GM19397 (cell line): ENCODE results near the gene MLH3.
"Not testable (repeated sequence)": the region's sequence is repeated elsewhere in the genome, so short reads cannot be mapped to it uniquely, and the experiment has no call there.

Source experiments
- ATAC-seq: cut with Tn5 transposase; IDR thresholded peaks from one replicate; pipeline ENCODE4 v1.9.1; 2021; ENCODE audit warnings: mild to moderate bottlenecking, moderate library complexity; ENCODE audit not compliant: unreplicated experiment

The MLH3 gene

DNA sequence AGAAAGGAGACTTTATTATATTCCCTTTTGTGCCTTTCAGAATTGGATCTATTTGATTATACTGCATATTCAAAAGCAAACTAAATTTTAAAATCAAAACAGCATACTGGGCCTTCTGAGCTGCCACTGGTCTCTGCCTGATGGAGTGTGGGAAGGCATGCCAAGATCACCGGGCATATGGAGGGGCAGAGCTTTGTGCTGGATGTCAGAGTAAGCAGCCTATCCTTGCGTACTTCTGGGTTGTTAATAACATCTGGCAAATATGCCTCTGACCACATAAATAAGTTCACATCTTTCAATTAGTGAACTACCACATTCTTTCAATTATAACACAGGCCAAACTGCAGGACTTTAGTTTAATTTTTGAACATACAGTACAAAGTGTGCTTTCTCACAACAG lies 18.3 kb downstream of the MLH3 start:
- ATAC-seq: no peak

DNA sequence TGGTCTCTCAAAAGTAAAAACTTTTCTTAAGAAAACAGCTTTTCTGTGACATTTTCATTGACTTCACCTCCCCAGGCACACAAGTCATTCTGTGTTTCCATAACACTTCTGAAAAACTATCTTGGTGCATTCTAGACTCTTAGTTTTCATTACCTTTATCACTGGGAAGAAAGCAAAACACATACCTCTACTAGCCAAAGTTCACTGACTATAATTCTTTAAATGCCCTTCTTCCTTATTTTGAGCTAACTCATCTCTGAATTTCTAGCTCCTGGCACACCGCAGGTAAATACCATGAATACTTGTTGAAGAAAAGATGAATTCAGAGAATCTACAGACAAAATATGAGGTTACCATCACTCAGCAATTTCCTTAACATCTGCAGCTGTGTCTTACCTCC lies 21.1 kb downstream of the MLH3 start:
- ATAC-seq: no peak

GRCh38 chr14:75025876-75026275 lies 25.4 kb downstream of the MLH3 start:
- no peak for ATAC-seq

DNA sequence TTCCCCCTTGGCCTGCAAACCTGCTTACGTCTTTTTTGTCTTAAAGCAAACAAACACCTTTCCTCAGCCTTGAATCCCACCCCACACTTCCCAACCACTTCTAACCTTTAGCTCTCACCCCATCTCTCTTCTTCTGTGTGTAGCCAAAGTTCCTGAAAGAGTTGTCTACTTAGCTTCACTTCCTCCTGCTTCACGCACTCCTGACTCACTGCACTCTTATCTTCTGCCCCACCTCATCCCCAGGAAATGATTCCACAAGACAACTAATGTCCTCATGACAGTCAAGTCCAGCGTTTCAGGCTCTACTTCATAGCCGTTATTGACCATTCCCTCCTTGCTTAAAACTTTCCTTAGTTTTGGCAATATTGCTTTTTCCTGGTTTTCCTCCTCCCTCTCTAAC lies 26.2 kb downstream of the MLH3 start:
- no peak for ATAC-seq

- ATAC-seq: no peak
Observed at GRCh38 chr14:75023108-75023507, 28.2 kb downstream of the MLH3 start.

- no peak for ATAC-seq
Observed at GRCh38 chr14:75022655-75023054, 28.6 kb downstream of the MLH3 start.

DNA sequence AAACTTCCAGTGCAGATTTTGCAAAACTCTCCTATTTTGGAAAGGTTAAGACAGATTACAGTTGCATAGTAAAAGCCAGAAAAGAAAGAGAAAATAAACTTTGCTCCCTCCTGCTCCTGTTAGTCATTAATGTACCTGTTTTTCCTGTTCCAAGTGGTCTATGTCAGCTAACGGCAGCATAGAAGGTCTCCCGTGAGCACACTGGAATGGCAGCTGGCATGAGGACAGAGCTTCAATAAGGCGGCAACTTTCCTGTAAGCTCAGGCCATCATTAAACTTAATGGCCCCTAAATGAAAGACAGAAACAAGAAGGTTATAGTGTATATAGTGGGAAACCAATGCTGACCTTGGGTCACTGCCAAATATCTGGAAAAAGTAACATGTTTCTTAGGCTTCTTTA lies 32.6 kb downstream of the MLH3 start:
- no peak for ATAC-seq

- no peak for ATAC-seq
Observed at GRCh38 chr14:75016815-75017214, 34.5 kb downstream of the MLH3 start.

DNA sequence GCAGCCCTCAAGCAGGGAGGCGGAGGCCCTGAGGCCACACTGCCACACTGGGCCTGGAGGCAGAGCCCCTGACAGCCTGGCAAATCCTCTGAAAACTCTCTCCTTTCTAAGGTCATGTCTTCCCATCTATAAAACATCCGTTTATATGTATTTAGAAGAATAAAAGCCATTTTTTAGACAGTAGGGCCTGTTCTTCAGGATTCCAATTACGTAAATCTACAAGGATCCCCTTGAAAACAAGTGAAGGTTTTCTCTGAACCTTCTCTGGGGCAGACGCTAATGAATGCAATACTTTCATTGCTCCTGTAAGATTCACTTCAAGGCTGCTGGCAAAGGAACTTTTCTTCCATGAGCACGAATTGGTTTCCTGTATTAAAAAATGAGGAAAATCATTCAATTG lies 35.8 kb downstream of the MLH3 start:
- no peak for ATAC-seq

- ATAC-seq: no peak
Observed at GRCh38 chr14:75013290-75013689, 38.0 kb downstream of the MLH3 start.

GRCh38 chr14:75011356-75011994 lies 39.8 kb downstream of the MLH3 start:
- no peak for ATAC-seq

GRCh38 chr14:75010472-75011093 lies 40.7 kb downstream of the MLH3 start:
- no peak for ATAC-seq

DNA sequence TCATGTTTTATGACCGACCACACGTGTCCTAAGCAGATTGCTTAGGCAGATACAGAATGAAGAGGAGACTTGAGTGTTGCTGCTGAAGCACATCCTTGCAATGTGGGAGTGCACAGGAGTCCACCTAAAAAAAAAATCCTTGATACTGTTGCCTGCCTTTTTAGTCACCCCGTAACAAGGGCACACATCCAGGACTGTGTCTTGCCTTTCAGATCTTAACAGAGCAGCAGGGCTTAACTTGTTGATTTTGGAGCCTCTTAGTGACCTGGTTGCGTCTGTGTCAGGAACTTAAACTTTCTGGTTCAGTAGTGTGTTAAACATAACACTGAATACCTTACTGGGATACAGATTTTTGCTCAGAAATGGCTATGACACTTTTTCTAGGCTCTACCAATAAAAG lies 42.1 kb downstream of the MLH3 start:
- no peak for ATAC-seq

DNA sequence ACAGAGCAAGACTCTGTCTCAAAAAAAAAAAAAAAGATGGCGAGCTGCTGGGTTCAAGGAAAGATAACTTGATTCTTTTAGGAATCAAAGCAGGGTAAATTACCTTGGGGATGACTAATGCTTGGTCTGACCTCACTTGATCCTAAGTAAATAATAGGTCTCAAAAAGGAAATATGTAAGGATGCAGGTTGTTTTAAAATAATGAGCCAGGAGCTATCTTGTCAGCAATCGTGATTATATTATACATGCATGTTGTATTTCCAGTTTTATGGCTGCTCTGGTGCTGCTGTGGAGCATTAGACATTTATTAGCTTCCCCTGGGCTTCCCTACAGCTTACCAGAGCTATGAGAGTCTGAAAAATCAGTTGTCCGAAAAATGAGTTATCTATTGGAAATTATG lies 45.9 kb downstream of the MLH3 start:
- ATAC-seq: no peak

DNA sequence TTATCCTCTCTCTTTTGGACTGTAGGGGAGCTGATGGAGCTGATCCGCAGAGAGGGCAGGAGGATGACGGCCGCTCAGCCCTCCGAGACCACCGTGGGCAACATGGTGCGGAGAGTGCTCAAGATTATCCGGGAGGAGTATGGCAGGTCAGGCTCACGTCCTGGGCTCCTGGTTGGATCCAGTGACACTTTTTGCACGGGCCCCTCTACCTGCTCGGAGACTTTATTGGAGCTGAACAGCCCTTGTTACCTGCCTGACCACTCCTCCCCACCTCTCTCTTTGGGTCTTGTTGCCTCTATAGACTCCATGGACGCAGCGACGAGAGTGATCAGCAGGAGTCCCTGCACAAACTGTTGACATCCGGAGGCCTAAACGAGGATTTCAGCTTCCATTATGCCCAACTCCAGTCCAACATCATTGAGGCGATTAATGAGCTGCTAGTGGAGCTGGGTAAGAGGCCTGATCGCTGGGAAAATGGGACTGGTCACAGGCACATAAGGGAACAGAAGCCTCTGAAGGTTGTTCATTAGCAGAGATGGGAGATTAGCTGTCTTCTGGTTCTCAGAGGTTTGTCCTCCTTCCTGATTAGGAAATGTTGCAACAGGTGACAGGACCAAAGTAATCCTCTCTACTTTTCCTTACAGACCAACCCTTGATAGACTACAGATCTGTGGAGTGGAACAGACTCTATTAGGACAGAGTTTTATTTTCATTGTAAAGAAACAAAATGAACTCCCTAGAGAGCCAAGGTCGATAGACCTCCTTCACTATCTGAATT lies 47.8 kb downstream of the MLH3 start:
- ATAC-seq: peak; percentile 7

DNA sequence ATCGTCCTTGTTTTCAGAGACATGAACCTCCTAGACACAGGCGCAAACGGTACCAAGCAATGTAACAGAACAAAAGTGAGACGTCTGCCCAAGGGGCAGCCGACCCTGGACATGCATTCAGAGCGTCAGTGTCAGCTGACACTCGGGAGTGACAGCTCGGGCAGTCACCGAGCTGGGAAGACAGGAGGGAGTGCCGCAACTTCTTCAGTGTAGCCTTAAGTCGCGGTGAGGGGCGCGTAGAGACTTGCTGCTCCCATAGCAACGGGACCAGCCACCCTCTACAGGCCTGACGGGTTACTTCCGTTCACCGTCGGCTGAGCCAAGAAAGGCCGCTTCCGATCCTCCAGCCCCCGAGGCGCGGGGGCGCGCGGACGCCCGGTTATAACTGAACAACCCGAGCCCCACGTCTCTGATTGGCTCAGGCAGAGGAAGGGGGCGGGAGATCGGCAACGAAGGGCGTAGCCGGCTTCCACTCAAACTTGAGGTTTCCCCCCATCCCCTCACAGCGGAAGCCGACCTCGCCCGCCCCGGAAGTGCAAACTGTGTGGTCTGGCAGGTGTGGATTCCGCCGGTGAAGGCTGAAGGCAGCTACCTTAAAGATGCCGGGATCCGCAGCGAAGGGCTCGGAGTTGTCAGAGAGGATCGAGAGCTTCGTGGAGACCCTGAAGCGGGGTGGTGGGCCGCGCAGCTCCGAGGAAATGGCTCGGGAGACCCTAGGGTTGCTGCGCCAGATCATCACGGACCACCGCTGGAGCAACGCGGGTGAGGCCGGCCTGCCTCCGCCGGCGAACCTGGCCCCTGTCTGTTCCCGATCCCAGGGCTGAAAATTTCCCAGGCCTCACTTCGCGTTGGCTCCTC lies 48.6 kb downstream of the MLH3 start, which contains the start of gene EIF2B2:
TSS of gene EIF2B2 (plus strand) at position 530 of the 858 bp plus-strand sequence. CDS start at position 600, 70 bp downstream.
- ATAC-seq: peak; percentile 96

- no peak for ATAC-seq
Observed at GRCh38 chr14:75001899-75002298, 49.4 kb downstream of the MLH3 start.

DNA sequence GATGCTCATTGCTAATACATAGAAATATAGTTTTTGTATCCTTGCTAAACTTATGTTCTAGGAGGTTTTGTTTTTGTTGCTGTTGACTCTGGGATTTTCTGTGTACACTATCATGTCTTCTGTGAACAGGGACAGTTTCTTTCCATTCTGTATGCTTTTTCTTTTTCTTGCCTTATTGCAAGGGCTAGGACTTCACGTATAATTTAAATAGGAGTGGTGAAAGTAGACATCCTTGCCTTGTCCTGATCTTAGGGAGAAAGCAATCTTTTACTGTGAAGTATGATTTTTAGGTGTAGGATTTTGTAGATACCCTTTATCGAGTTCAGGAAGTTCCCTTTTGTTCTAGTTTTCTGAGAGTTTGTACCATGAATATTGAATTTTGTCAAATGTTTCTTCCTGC lies 50.0 kb downstream of the MLH3 start:
- ATAC-seq: no peak

GRCh38 chr14:74995781-74996180 lies 55.5 kb downstream of the MLH3 start:
- not testable (repeated sequence) for ATAC-seq

- not testable (repeated sequence) for ATAC-seq
Observed at GRCh38 chr14:74994182-74994581, 57.1 kb downstream of the MLH3 start.

DNA sequence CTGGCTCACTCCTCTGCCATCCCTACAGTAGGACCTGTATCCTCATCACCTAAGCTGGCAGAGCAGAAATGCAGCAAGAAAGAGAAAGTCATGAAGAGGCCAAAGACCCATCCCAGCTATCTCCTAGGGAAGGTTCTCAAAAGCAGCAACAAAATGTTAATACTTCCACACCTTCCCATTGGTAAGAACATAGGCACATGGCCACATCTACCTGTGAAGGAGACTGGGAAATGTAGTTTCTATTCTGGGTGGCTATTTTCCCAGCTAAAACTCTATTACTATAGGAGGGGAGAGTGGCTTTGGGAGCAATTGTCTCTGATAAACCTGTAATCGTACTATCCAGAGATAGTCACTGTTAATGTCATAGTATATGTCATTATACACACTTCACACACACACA lies 62.3 kb downstream of the MLH3 start:
- no peak for ATAC-seq
